ENCODE results near the gene PRPF38A. TPM values are rescaled to one million over a fixed set of nuclear protein-coding genes. Genes with fewer than 3 reads are reported as not detected.

Gene PRPF38A
- total RNA-seq, 4 donors from 2014 or later: 10.7 to 24.0 (median 13.8) TPM

- ATAC-seq (ENCODE audit: low FRiP score) (no peak), DNase-seq (ENCODE audit: low spot score) (no peak)
- no peak for TF ChIP-seq CTCF (IDR thresholded peaks at IDR 0.05)
Observed at GRCh38 chr1:52420713-52421112, 16.3 kb downstream of the PRPF38A start.

GRCh38 chr1:52423055-52423454 is 18.7 kb downstream of the PRPF38A start:
- TF ChIP-seq CTCF (IDR thresholded peaks at IDR 0.05): no peak
- no peak for DNase-seq (ENCODE audit: low spot score)
- no peak for ATAC-seq (ENCODE audit: low FRiP score)

- no peak for TF ChIP-seq CTCF (IDR thresholded peaks at IDR 0.05)
- DNase-seq (ENCODE audit: low spot score) (no peak), ATAC-seq (ENCODE audit: low FRiP score) (no peak)
Observed at GRCh38 chr1:52423771-52424170, 19.4 kb downstream of the PRPF38A start.

- ATAC-seq (ENCODE audit: low FRiP score) (no peak), DNase-seq (ENCODE audit: low spot score) (no peak)
- no peak for TF ChIP-seq CTCF (IDR thresholded peaks at IDR 0.05)
Observed at GRCh38 chr1:52424231-52424636, 19.8 kb downstream of the PRPF38A start.

- no peak for ATAC-seq (ENCODE audit: low FRiP score)
- no peak for TF ChIP-seq CTCF (IDR thresholded peaks at IDR 0.05)
Observed at GRCh38 chr1:52424813-52425212, 20.4 kb downstream of the PRPF38A start.

GRCh38 chr1:52426371-52426770 is 22.0 kb downstream of the PRPF38A start:
- TF ChIP-seq CTCF (IDR thresholded peaks at IDR 0.05): no peak
- DNase-seq (ENCODE audit: low spot score) (no peak), ATAC-seq (ENCODE audit: low FRiP score) (no peak)

More at GRCh38 chr1:52424813-52425212, 20.4 kb downstream of the PRPF38A start:
- no peak for DNase-seq (ENCODE audit: low spot score)

- no peak for ATAC-seq (ENCODE audit: low FRiP score)
- no peak for DNase-seq (ENCODE audit: low spot score)
- TF ChIP-seq CTCF (IDR thresholded peaks at IDR 0.05): no peak
Observed at GRCh38 chr1:52427152-52427551, 22.8 kb downstream of the PRPF38A start.

Measured in omental fat pad (tissue), 4 donors.